Neural crest cell (in vitro differentiated cells): ENCODE data around the gene LPA. TPM values are rescaled to one million over a fixed set of nuclear protein-coding genes. Genes with fewer than 3 reads are reported as not detected.
"Not testable (repeated sequence)": the region's sequence is repeated elsewhere in the genome, so short reads cannot be mapped to it uniquely, and the experiment has no call there.

ENCODE experiments used
- DNase-seq: peaks from one replicate; pipeline ENCODE4 v3.0.0; 2021; ENCODE audit warnings: low read depth, mixed read lengths, low spot score
- H3K27ac Mint-ChIP-seq: one replicate; pipeline ENCODE4 v1.8.0; 2021; ENCODE audit warnings: mild to moderate bottlenecking, mixed read lengths; ENCODE audit not compliant: unreplicated experiment
- H3K27me3 Mint-ChIP-seq: 2 replicates; pipeline ENCODE4 v1.8.0; 2021; ENCODE audit warnings: low read depth, mild to moderate bottlenecking, mixed read lengths
- H3K36me3 Mint-ChIP-seq: 2 replicates; pipeline ENCODE4 v1.8.0; 2021; ENCODE audit warnings: low read depth, mild to moderate bottlenecking, mixed read lengths
- H3K4me1 Mint-ChIP-seq: 2 replicates; pipeline ENCODE4 v1.8.0; 2021; ENCODE audit warnings: mixed read lengths
- H3K4me3 Mint-ChIP-seq: one replicate; pipeline ENCODE4 v1.8.0; 2021; ENCODE audit warnings: mild to moderate bottlenecking, mixed read lengths
- H3K9me3 Mint-ChIP-seq: 2 replicates; pipeline ENCODE4 v1.8.0; 2021; ENCODE audit warnings: mixed read lengths
- long read RNA-seq: library from polyadenylated mRNA; unstranded; transcript quantifications from one replicate; pipeline ENCODE4 v2.0.0, GENCODE V29; 2020
- total RNA-seq: library from RNA; stranded (reverse); gene quantifications from 2 replicates; pipeline ENCODE4 v1.2.1, GENCODE V29; 2021
- TF ChIP-seq, protein P1 (sequence below): fragments of 200-600 bp; sonication (generic); conservative IDR thresholded peaks from 2 replicates; pipeline ENCODE4 v1.5.0; 2021; ENCODE audit warnings: antibody characterized with exemption, mild to moderate bottlenecking

Gene LPA, protein sequence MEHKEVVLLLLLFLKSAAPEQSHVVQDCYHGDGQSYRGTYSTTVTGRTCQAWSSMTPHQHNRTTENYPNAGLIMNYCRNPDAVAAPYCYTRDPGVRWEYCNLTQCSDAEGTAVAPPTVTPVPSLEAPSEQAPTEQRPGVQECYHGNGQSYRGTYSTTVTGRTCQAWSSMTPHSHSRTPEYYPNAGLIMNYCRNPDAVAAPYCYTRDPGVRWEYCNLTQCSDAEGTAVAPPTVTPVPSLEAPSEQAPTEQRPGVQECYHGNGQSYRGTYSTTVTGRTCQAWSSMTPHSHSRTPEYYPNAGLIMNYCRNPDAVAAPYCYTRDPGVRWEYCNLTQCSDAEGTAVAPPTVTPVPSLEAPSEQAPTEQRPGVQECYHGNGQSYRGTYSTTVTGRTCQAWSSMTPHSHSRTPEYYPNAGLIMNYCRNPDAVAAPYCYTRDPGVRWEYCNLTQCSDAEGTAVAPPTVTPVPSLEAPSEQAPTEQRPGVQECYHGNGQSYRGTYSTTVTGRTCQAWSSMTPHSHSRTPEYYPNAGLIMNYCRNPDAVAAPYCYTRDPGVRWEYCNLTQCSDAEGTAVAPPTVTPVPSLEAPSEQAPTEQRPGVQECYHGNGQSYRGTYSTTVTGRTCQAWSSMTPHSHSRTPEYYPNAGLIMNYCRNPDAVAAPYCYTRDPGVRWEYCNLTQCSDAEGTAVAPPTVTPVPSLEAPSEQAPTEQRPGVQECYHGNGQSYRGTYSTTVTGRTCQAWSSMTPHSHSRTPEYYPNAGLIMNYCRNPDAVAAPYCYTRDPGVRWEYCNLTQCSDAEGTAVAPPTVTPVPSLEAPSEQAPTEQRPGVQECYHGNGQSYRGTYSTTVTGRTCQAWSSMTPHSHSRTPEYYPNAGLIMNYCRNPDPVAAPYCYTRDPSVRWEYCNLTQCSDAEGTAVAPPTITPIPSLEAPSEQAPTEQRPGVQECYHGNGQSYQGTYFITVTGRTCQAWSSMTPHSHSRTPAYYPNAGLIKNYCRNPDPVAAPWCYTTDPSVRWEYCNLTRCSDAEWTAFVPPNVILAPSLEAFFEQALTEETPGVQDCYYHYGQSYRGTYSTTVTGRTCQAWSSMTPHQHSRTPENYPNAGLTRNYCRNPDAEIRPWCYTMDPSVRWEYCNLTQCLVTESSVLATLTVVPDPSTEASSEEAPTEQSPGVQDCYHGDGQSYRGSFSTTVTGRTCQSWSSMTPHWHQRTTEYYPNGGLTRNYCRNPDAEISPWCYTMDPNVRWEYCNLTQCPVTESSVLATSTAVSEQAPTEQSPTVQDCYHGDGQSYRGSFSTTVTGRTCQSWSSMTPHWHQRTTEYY (N-terminal part only)
- total RNA-seq: 0.43 and 0.65 TPM in 2 replicates
- long read RNA-seq: 0 reads

DNA sequence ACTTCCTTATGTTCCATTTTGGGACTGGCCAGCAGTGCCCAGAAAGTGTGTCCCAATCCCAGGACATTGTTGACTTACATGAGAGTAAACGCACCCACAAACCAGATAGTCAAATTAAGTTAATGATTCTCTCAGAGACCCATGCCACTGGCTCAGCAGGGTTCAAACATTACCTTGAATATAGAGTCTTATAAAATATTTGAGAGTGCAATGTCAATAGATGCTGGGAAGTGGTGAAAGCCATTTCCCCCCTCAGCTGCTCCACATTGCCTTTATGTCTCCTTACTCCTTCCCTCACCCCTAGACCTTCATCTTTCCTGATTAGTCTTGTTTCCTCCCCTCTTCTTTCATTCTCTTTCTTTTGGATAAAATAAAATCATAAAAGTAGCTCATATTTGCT, at the start of gene LPA:
LPA (minus strand) TSS at position 78 of the 400 bp plus-strand sequence; CDS start at position 17, 61 bp downstream.
- H3K4me1 Mint-ChIP-seq, H3K4me3 Mint-ChIP-seq, DNase-seq, H3K27ac Mint-ChIP-seq, H3K9me3 Mint-ChIP-seq, H3K36me3 Mint-ChIP-seq: not testable (repeated sequence)
- peaks cover 26% of the 10 kb centered on the region for H3K27me3 Mint-ChIP-seq

DNA sequence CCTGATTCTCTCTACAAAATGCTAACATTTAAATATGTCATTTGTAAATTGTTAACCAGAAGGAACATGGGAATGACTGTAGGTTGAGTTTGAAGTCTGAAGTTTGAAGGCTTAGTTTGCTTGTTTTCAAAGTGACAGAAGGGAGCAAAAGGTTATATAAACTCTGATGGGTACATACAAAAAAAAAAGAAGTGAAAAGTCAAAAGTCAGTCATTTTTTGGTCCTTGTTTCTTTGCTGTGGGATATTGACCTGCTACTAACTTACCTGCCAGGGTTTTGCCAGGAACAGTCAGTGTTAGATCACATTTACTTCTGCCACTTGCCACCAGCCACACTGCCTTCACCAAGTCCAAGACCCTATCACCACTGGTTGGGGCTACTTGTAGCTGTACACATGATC, 44.9 kb upstream of the LPA start:
- not testable (repeated sequence) for H3K9me3 Mint-ChIP-seq, H3K4me1 Mint-ChIP-seq, H3K36me3 Mint-ChIP-seq, DNase-seq, H3K27me3 Mint-ChIP-seq, H3K4me3 Mint-ChIP-seq, H3K27ac Mint-ChIP-seq

DNA sequence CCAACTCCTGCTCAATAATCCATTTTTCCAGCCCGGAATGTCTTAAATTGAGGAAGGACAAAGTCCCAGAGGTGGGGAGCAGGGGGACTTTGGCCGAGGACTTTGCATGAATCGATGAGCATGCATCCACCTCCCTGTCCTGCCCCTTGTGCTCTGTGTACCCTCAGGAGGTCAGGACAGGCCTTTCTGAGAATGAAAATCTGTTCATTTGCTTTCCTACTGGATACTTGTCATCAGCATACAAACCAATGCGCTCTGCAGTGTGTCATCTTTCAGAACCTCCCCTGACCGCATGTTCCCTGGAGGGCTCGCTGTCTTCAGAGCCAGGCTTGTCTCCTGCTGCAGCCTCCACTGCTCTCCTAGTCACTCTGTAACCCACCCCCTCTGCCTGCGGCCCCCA, 40.6 kb upstream of the LPA start:
- not testable (repeated sequence) for H3K27ac Mint-ChIP-seq, H3K4me1 Mint-ChIP-seq, DNase-seq, H3K36me3 Mint-ChIP-seq, H3K9me3 Mint-ChIP-seq, H3K4me3 Mint-ChIP-seq
- peaks cover 13% of the 10 kb centered on the region for H3K27me3 Mint-ChIP-seq

- H3K36me3 Mint-ChIP-seq, H3K9me3 Mint-ChIP-seq, DNase-seq, H3K4me3 Mint-ChIP-seq, H3K4me1 Mint-ChIP-seq, H3K27ac Mint-ChIP-seq: not testable (repeated sequence)
- H3K27me3 Mint-ChIP-seq: peaks cover 15% of the 10 kb centered on the region
These were observed 38.0 kb upstream of the LPA start, which contains the start of gene PLG for GRCh38 chr6:160701918-160702680. Gene PLG, plus strand, starts transcription at chr6:160702244. Its CDS starts 61 bp downstream, at chr6:160702305.

DNA sequence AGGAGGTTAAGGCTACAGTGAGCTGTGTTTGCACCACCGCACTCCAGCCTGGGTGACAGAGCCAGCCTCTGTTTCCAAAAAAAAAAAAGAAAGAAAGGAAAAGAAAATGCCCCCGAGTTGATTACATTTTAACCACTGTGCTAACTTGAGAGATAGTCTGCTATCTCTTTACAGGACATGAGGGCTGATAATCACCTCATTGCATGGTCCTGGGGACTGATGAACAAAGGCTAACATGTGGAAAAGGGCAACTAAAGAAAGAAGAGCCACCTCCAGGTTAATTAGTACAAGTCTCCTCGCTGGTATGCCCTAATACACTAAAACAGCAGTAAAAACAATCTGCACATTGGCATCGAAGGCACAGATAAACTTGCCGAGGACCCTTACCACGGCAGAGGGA, 33.8 kb upstream of the LPA start:
- Mint-ChIP-seq H3K27me3 (peaks cover 21% of the 10 kb centered on the region), H3K4me1 (no peaks in the 10 kb centered on the region), H3K27ac (no peak overlapping the region), H3K9me3 (peaks cover 11% of the 10 kb centered on the region), H3K4me3 (no peak overlapping the region), H3K36me3 (peaks cover 4% of the 10 kb centered on the region)
- TF ChIP-seq, protein P1, sequence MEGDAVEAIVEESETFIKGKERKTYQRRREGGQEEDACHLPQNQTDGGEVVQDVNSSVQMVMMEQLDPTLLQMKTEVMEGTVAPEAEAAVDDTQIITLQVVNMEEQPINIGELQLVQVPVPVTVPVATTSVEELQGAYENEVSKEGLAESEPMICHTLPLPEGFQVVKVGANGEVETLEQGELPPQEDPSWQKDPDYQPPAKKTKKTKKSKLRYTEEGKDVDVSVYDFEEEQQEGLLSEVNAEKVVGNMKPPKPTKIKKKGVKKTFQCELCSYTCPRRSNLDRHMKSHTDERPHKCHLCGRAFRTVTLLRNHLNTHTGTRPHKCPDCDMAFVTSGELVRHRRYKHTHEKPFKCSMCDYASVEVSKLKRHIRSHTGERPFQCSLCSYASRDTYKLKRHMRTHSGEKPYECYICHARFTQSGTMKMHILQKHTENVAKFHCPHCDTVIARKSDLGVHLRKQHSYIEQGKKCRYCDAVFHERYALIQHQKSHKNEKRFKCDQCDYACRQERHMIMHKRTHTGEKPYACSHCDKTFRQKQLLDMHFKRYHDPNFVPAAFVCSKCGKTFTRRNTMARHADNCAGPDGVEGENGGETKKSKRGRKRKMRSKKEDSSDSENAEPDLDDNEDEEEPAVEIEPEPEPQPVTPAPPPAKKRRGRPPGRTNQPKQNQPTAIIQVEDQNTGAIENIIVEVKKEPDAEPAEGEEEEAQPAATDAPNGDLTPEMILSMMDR: no peak
- DNase-seq: no peak

- H3K9me3 Mint-ChIP-seq: peaks cover 11% of the 10 kb centered on the region
- not testable (repeated sequence) for H3K4me3 Mint-ChIP-seq, DNase-seq, H3K4me1 Mint-ChIP-seq, H3K36me3 Mint-ChIP-seq, H3K27ac Mint-ChIP-seq
- peaks cover 21% of the 10 kb centered on the region for H3K27me3 Mint-ChIP-seq
These were observed 32.8 kb upstream of the LPA start for GRCh38 chr6:160696884-160697283.

GRCh38 chr6:160695622-160696021, 31.5 kb upstream of the LPA start:
- H3K36me3 Mint-ChIP-seq, H3K4me3 Mint-ChIP-seq, DNase-seq, H3K27ac Mint-ChIP-seq, H3K4me1 Mint-ChIP-seq: not testable (repeated sequence)
- peaks cover 11% of the 10 kb centered on the region for H3K9me3 Mint-ChIP-seq
- H3K27me3 Mint-ChIP-seq: peaks cover 16% of the 10 kb centered on the region

- DNase-seq, H3K27ac Mint-ChIP-seq, H3K4me1 Mint-ChIP-seq, H3K36me3 Mint-ChIP-seq, H3K4me3 Mint-ChIP-seq: not testable (repeated sequence)
- Mint-ChIP-seq H3K27me3 (peaks cover 13% of the 10 kb centered on the region), H3K9me3 (peaks cover 11% of the 10 kb centered on the region)
These were observed 30.9 kb upstream of the LPA start for GRCh38 chr6:160695025-160695424.
